SK-N-SH (cell line): ENCODE data around the gene NCLN.

Experiments
- POLR2AphosphoS5 ChIP-seq: IDR thresholded peaks from 2 replicates; pipeline ENCODE4 v1.6.1; 2012; ENCODE audit warnings: low read depth, low read length
- RCOR1 ChIP-seq: fragments of 150-350 bp; IDR thresholded peaks from 2 replicates; pipeline ENCODE4 v1.6.1; 2017; ENCODE audit warnings: antibody characterized with exemption, low read length
- RFX5 ChIP-seq: IDR thresholded peaks from 2 replicates; pipeline ENCODE4 v1.6.1; 2012; ENCODE audit warnings: mild to moderate bottlenecking, improper control_type of control experiment, low read length
- RXRA ChIP-seq: IDR thresholded peaks from 2 replicates; pipeline ENCODE4 v1.4.0; 2012; ENCODE audit warnings: low read depth, mild to moderate bottlenecking, borderline replicate concordance
- SMC3 ChIP-seq: IDR thresholded peaks from 2 replicates; pipeline ENCODE4 v1.6.1; 2012; ENCODE audit warnings: low read depth, low read length, improper control_type of control experiment
- TAF1 ChIP-seq: IDR thresholded peaks from 2 replicates; pipeline ENCODE4 v1.6.1; 2012; ENCODE audit warnings: low read depth, mild to moderate bottlenecking, low read length, moderate library complexity, borderline replicate concordance
- TEAD4 ChIP-seq: IDR thresholded peaks from 2 replicates; pipeline ENCODE4 v1.4.0; 2012; ENCODE audit warnings: mild to moderate bottlenecking, borderline replicate concordance; ENCODE audit not compliant: insufficient read depth
- YY1 ChIP-seq: IDR thresholded peaks from 2 replicates; pipeline ENCODE4 v1.4.0; 2012; ENCODE audit warnings: low read depth, mild to moderate bottlenecking
- TF ChIP-seq, protein P1 (sequence below): fragments of 200-600 bp; sonication (generic); IDR thresholded peaks from 2 replicates; pipeline ENCODE4 v1.6.1; 2017; ENCODE audit warnings: antibody characterized with exemption, mild to moderate bottlenecking, moderate library complexity
- TF ChIP-seq, protein P2 (sequence below): fragments of 150-350 bp; IDR thresholded peaks from 2 replicates; pipeline ENCODE4 v1.6.1; 2017; ENCODE audit warnings: antibody characterized with exemption, low read length, low read depth, borderline replicate concordance
- TF ChIP-seq, protein P3 (sequence below): IDR thresholded peaks from 2 replicates; pipeline ENCODE4 v1.4.0; 2012; ENCODE audit warnings: low read depth

DNA sequence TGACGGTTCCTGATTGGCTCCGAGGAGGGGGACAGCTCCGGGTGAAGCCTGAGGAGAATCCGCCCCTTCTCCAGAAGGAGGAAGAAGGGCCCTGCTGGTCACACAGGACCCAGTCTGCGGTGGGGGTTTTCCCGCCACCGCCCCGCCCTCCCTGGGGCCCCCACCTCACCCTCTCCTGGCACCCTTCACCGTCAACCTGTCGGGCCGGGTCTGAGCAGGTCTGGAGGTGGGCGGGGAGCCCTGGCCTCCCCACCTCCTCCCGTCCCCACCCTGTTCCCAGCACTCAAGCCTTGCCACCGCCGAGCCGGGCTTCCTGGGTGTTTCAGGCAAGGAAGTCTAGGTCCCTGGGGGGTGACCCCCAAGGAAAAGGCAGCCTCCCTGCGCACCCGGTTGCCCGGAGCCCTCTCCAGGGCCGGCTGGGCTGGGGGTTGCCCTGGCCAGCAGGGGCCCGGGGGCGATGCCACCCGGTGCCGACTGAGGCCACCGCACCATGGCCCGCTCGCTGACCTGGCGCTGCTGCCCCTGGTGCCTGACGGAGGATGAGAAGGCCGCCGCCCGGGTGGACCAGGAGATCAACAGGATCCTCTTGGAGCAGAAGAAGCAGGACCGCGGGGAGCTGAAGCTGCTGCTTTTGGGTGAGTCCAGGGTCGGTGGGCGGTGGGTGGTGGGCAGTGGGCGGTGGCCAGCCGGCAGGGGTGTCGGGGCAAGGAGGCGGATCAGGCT is 49.6 kb upstream of the NCLN start, which contains the start of gene GNA15:
- TF ChIP-seq, protein P1, sequence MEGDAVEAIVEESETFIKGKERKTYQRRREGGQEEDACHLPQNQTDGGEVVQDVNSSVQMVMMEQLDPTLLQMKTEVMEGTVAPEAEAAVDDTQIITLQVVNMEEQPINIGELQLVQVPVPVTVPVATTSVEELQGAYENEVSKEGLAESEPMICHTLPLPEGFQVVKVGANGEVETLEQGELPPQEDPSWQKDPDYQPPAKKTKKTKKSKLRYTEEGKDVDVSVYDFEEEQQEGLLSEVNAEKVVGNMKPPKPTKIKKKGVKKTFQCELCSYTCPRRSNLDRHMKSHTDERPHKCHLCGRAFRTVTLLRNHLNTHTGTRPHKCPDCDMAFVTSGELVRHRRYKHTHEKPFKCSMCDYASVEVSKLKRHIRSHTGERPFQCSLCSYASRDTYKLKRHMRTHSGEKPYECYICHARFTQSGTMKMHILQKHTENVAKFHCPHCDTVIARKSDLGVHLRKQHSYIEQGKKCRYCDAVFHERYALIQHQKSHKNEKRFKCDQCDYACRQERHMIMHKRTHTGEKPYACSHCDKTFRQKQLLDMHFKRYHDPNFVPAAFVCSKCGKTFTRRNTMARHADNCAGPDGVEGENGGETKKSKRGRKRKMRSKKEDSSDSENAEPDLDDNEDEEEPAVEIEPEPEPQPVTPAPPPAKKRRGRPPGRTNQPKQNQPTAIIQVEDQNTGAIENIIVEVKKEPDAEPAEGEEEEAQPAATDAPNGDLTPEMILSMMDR, result no peak
- TF ChIP-seq, protein P2, sequence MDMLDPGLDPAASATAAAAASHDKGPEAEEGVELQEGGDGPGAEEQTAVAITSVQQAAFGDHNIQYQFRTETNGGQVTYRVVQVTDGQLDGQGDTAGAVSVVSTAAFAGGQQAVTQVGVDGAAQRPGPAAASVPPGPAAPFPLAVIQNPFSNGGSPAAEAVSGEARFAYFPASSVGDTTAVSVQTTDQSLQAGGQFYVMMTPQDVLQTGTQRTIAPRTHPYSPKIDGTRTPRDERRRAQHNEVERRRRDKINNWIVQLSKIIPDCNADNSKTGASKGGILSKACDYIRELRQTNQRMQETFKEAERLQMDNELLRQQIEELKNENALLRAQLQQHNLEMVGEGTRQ, result no peak
- TF ChIP-seq, protein P3, sequence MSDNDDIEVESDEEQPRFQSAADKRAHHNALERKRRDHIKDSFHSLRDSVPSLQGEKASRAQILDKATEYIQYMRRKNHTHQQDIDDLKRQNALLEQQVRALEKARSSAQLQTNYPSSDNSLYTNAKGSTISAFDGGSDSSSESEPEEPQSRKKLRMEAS, result no peak
- TF ChIP-seq SMC3 (no peak), RCOR1 (no peak), RFX5 (no peak), TAF1 (no peak), POLR2AphosphoS5 (no peak), YY1 (no peak), TEAD4 (no peak), RXRA (no peak)
